ENCODE measurements around the gene MLN. TPM values are rescaled to one million over a fixed set of nuclear protein-coding genes. Genes with fewer than 3 reads are reported as not detected.

MLN gene
- total RNA-seq, 4 donors from 2014 or later = not detected

GRCh38 chr6:33808641-33809180 lies 4.9 kb upstream of the MLN start:
- no peak for TF ChIP-seq CTCF (IDR thresholded peaks at IDR 0.05; ENCODE audit: low read depth)

- TF ChIP-seq CTCF (IDR thresholded peaks at IDR 0.05; ENCODE audit: low read depth) = no peak
These were observed 3.8 kb upstream of the MLN start for GRCh38 chr6:33807606-33808005.

- TF ChIP-seq CTCF (IDR thresholded peaks at IDR 0.05; ENCODE audit: low read depth) = no peak
These were observed 3.0 kb upstream of the MLN start for GRCh38 chr6:33806841-33807240.

- TF ChIP-seq CTCF (IDR thresholded peaks at IDR 0.05; ENCODE audit: low read depth) = no peak
These were observed 1.4 kb downstream of the MLN start for GRCh38 chr6:33802186-33802958.

- TF ChIP-seq CTCF (IDR thresholded peaks at IDR 0.05; ENCODE audit: low read depth) = no peak
These were observed 2.2 kb downstream of the MLN start for GRCh38 chr6:33801611-33802010.

GRCh38 chr6:33800248-33800969 lies 3.4 kb downstream of the MLN start:
- TF ChIP-seq CTCF (IDR thresholded peaks at IDR 0.05; ENCODE audit: low read depth) = no peak

GRCh38 chr6:33799454-33800113 lies 4.2 kb downstream of the MLN start:
- TF ChIP-seq CTCF (IDR thresholded peaks at IDR 0.05; ENCODE audit: low read depth) = no peak
